Activated CD4-positive, CD25-positive, alpha-beta regulatory T cell (primary cell): Measurements from ENCODE around the gene PSMG3.

Experiments
- DNase-seq, 4 experiments: peaks; one replicate each; lab custom pipeline; 2025; lab: John Stamatoyannopoulos, UW

PSMG3 gene

DNA sequence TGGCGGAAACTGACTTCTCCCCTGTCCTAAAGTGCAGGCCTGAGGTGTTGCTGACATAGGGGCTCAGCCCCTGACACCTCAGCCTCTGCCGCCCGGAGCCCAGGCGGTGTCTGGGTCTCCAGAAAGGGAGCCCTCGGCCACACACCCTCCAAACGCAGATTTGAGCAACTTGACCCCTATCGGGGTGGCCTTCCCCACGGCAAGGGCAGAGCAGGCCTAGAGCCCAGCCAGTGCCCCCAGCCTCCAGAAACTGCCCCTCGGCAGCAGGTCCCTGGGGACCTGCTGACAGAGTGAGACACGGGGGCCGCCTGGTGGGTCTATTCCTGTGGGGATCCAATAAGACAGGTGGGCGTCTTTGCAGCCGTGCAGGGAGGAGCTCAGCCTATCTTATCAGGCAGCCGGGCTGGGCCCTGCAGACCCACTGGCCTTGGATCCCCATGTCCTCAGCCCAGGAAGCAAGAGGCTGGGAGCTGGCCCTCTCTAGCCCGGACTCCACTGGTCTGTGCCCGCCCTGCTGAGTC is 24.9 kb downstream of the PSMG3 start:
- DNase-seq = no peak

DNA sequence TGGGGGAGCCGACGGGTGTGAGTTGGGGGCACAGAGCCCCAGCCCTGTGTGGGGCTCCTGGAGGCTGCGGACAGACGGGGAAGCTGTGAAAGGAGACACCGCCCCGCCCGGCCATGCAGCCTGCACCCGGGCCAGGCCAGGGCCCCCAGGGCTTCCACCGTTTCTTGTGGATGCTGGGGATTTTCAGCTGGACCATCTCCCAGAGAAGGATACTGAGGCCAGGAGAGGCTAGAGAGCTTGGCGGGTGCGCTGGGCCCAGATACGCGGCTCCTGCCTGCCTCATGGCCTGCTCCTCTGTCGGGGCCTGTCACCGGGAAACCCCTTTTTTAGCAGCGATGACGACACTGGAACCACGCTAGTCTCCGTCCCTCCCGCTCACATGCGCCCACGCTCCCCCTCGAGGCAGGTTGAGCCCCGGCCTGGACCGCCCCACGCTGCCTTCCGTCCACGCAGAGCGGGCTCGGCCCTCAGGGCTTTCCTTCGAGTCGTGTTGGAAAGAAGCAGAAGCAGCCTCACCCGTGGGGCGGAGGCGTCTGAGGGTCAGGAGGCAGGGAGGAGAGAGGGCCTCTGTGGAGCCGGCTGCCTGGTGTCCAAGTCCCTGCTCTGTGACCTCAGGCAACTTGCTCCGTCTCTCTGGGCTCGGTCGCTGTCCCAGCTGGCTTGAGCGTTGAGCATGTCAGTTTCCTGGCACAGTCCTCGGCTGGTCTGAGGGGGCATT is 25.5 kb downstream of the PSMG3 start:
- DNase-seq = no peak

DNA sequence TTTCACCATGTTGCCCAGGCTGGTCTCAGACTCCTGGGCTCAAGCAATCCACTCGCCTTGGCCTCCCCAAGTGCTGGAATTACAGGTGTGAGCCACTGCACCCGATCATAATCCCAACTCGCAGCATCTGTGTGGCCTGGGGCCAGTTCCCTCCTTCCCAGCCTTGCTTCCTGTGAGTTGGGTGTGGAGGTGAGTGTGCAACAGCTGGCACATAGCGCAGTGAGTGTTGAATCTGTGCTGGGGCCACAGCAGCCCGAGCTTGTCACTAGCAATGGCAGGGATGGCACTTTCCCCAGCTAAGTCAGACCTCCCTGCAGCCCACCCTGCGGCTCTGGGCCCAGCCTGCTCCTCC is 26.0 kb downstream of the PSMG3 start:
- no peak for DNase-seq

DNA sequence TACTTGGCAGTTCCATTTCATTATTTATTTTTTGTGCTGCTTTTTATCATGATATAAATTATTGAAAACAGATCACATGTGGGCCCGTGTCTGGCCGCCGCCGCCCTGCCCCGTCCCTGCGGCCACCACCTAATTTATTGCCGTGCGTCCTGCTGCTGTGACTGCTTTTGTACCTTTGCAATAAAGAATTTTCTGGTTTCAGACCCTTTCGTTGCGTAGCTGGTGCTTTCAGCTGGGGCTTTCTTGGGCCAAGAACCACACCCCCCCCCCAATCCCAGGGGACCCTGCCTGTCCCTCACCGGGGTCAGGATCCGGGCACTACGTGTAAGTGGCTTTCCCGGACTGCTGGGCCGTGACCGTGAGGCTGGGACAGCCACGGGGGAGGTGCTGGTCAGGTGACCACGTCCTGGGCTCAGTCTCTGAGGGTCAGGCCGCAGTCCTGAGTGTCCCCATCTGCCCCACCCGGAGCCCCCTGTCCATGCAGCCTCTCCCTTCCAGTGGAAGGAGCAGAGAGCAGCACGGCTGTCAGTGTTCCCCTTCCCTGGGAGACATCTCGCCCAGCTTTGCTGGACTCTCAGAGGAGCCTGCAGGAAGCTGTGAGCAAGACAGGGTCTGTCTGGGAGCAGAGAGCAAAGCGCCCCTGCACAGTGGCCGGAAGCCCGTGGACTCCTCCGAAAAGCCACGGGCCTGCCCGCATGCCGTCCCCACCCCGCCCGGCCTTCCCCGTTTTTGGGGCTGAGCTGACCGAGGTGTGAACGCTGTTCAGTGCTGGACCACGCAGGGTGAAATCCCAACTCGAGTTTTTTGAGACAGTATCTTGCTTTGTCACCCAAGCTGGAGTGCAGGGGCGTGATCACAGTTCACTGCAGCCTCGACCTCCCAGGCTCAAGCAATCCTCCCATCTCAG is 26.7 kb downstream of the PSMG3 start:
- DNase-seq = no peak

DNA sequence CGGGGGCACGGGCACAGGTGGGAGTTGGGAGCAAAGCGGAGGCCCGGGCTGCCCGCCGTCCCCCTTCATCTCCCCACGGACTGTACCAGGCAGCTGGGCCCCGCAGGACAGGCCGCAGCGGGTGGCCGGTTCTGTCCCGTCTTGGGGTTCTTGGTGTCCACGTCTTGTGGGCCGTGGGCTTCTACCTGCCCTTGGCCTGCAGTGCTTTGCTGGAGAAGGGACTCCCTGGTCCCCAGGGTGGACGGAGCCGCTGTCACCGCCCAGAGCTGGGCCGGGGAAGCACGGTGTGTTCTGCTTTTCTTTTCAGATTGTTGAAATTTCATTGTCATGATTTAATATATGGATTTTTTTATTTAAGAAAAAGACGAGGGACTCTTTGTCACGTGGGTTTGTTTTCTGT is 27.5 kb downstream of the PSMG3 start:
- no peak for DNase-seq

DNA sequence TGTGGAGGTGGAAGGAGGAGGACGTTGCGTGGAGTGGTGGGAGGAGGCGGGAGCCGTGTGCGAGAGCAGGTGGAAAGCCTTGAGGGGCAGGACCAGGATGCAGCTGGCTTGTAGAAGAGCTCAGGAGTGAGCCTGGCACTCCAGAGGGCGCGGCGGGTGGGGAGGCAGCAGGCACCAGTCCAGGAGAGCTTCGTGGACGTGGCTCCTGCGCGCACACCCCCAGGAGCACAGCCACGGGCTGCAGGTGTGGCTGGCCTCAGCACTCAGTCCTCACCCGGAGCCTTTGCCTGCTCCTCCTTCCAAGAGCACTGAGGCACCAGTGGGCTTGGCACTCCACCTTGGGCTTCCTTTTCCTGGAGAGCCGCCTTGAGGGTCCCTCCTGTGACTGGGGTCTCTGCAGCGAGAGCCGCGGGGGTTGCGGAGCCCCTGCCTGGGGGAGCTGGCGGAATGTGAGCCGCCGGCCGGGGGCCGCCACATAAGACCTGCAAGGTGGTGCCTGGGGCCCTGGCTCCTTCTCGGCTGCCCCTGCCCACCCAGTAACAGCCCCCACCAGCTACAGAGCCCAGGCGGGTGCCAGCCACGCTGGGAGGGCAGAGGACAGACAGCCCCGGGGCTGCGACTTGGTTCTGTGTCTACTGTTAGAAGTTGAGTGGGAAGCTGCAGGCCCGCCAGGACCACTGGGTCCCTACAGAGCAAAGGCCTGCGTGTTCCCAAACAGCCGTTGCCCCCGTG is 28.2 kb downstream of the PSMG3 start:
- no peak for DNase-seq

DNA sequence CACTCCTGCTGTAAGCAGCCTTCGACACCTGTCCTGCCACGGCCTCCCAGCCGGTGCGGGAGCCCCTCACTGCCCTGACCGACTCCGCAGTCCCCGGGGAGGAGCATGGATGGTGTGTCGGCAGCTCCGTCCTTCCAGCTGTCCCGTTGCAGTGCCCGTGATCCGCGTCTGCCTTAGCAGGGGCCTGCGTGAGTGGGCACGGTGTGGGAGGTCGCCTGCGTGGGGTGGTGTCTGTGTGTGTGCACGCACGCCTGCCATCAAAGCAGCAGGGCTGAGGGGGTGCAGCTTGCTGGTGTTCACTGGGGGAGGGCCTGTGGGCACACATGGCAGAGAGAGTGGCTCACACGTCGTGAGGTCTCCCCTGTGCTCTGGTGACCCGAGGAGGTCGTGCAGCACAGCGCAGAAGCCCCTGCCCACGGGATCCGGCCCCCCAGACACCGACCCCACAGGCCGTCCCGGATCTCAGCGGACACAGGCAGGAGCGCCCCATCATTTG is 29.0 kb downstream of the PSMG3 start:
- DNase-seq = no peak

DNA sequence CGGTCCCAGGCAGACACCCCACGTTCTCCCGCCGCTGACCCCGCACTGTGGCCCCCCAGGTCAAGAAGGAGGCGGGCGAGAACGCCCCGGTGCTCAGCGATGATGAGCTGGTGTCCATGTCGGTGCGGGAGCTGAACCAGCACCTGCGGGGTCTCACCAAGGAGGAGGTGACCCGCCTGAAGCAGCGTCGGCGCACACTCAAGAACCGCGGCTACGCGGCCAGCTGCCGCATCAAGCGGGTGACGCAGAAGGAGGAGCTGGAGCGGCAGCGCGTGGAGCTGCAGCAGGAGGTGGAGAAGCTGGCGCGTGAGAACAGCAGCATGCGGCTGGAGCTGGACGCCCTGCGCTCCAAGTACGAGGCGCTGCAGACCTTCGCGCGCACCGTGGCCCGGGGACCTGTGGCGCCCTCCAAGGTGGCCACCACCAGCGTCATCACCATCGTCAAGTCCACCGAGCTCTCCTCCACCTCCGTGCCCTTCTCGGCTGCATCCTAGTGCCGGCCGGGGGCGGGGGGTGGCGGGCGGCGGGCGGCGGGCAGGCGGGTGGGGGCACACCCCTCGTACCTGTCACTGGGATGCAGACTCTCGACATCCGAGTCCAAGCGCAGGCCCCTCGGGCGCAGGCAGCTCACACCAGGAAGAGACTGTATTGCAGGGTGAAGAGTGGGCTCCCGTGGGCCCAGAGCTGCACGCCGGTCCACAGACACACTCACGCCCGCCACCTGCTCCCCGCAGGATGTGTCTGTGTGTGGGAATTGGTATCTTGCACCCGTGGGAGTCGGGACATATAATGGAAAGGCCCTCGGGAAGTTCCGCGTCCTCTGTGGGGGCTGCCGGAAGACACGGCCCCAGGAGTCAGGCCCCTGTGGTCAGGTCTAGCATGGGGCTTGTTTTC is 29.7 kb downstream of the PSMG3 start:
- no peak for DNase-seq

DNA sequence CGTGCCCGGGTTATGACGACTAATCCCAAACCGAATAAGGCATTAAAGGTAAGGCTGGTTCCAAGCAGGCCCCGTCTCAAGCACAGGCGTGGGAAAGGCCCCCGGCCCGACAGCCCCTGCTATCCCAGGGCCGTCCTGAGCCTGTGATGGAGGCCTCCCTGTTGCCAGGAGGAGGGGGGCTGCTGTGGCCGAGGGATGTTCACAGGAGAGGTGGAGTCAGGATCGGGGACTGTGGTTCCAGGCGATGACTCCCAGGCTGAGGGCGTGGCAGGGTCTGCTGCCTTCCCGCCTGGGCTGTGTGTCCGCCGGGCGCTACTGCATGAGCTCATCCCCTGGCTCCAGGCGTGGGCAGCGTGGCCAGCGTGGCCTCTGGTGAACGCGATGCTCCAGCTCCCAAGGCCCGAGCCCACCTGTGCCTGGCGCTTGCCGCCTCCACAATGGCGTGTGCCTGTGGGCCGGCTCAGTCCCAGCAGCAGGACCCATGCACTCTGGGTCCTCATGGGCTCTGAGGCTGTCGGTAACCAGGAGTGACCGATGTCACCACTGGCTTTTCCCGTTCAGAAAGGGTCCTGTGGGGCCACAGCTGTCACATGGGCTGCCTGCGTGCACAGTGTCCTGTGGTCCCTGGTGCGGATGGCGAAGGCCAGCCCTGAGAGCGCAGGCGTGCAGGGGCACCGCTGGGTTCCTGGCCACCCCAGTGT is 30.5 kb downstream of the PSMG3 start:
- no peak for DNase-seq

DNA sequence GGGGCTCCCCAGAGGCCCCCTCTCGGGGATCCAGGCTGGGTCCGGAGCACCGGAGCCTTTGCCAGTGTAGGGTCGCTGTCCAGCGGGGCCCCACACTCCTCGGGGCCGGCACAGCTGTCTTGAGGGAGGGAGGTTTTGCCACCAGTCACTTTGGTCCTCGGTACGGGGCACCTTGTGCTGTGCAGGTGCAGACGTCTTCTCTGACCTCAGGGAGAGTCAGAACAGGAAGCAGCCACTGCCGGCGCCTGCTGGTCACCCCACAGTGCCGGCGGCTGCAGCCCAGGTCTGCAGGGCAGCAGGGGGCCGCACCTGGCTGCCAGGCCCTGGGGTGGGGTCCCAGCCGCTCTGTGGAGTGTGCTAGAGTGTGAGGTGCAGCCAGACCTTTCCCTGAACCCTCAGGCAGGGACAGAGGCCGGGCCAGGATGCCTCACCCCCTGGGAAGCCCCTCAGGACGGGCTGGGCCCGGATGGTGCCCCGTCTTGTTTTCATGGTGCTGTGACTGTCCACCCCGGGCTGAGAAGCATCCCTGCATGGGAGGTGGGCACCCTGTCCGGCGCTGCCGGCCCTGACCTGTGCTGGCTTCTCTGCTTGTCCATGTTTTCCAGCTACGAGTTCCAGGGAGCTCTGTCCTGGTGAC is 31.2 kb downstream of the PSMG3 start:
- no peak for DNase-seq

DNA sequence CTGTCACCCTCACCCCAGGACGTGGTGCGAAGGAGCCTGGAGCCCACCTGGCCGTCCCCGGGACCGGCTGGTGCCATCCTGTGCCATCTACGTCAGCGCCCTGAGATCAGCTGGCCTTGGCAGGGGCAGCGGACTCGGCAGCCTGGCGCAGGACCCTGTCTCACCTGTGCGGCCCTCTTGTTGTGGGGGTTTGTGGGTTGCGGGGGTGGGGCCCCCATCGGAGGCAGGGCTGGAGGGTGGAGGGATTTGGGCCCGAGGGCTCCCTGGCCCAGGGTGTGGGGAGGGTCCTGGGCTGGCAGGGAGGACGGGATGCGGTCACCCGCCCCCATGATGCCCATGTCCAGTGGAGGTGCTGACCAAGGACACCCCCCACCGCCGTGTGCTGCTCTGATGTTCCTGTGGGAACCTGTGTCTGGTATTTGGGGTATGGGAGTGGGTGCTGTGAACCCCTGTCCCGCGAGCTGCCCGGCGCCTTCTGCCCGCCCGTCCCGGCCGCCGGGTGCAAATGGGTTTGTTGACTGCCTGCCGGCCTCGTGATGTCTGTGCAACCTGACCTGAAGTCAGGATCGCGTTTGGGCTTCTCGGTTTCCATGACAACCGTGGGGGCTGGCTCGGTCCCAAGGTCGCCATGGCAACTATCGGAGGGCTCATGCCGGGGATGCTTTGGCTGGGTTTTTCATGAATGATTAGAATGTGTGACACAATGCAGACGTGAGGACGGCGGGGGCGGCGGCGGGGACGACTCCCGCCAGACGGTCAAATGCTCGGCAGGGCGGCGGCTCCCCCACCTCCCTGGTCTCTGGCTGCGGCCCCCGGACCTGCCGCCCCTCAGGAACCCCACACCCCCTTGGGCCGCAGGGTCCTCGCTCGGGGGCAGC is 32.1 kb downstream of the PSMG3 start:
- no peak for DNase-seq

DNA sequence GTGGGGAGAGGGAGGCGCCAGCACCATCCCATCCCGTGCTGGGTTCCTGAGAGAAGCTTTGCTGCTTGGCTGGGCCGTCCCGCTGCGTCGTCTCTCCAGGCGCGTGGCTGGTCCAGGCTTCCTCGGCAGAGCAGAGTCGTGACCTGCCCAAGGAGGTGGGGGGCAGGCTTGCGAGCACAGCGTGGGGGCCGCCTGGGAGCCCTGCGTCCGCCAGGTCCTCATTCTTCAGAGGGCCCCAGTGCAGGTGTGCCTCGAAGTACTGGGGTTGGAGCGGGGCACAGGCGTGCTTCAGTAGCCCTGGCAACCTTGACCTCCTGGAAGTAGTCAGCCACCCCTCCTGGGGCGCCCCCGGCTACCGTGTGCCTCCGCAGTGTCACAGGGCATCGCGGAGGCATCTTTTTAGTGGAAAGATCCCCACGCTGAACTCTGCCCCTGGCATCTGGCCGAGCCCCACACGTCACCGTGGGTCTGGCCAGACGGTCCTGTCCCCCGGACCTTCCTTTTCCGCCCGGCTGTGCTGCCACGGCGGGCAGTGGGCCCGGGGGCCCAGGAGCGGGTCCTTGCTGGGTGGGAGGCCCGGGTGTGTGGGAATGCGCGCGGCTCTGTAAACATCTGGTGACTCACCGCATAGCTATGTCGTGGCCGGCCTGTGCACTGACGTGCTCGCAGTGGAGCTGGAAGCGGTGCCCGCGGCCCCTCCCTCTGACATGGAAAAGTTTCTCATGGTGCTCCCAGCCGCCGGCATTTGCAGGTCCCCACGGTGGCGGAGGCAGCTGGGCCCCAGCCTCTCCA is 32.9 kb downstream of the PSMG3 start:
- no peak for DNase-seq

DNA sequence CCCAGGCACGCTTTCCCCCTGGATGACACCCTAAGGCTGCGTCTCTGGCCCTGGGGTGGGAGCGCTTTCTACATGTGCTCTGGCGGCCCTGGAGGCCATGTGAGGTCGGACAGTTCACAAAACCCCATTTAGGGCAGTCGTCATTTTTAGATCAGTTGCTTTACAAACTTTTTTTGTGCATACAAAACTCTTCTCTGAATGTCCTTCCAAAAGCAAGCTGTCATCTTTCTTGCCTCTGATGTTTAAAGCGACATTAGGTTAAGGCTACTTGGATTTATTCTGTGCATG is 33.4 kb downstream of the PSMG3 start:
- DNase-seq = no peak

DNA sequence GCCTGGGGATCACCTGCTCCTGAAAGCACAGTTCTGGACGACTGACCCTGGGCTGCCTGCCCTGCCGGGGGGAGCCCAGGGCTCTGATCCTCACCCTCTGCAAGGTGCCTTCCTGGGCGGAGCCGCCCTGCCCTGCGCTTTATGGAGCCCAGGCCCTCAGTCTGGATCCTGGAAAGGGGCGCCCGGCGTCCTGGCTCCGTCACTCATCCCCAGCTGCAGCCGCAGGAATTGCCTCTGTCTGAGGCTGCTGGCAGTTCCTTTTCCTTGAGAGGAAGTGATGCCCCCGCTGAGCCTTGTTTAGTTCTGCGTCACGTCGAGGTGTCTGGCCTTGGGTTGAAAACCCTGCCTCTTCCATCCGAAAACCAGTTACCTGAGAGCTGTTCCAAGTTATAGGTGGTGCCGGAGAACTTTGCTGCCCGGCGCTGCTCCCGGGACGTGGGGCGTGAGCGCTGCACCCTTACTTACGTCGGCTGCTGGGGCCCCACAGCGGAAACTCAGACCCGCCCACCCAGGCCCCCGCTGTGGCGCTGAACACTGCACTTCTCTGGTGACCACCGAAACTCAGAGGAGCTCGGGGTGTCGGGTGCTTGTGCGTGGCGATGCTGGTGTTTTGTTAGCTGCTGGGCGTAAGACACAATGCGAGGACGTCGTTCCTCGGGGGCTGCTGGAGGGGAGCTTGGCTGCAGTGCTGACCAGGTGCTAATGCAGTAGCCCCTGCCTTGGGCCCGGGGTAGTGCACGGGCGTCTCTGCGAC is 34.0 kb downstream of the PSMG3 start:
- no peak for DNase-seq

DNA sequence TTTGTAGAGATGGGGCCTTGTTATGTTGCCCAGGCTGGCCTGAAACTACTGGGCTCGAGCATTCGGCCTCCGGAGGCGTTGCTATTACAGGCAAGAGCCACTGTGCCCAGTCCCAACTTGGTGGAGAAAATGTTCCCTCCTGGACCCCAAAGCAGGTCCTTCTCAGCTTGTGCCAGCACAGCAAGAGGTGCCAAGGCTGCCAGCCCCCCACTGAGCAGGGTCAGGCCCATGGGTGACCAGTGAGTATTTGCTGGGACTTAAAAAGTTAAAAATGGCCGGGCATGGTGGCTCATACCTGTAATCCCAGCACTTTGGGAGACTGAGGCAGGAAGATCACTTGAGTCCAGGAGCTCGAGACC is 34.8 kb downstream of the PSMG3 start:
- DNase-seq = no peak

DNA sequence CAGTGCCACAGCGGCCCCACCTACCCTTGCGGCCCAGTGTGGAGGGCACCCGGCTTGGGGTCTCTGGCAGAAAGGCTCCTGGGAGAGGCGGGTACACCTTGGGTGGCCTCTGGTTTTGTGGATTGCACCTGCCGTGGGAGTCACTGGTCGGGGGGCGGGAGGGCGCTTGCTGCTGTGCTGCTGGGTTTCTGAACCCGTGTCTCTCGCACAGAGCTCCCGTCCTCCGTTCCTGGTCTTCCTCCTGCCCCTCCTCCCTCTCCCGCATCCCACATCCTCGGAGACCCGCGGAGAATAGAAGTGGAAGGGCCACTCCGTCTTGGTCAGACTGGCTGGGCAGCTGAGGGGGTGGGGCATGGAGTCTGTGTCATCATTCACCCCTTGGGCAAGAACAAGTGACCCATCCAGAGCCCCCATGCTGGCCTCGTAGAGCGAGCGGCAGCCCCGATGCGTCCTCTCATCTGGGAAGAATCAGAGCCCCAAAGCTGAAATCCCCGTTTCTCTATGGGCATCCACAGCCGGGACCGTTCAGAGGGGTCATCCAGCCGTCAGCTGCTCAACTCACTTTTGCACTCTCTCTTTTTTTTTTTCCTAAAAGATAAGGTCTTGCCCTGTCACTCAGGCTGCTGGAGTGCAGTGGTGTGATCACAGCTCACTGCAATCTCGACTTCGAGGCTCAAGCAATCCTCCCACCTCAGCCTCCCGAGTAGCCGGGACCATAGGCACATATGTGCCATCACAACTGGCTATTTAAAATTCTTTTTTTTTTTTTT is 35.3 kb downstream of the PSMG3 start:
- no peak for DNase-seq
